HUES48 (cell line): ENCODE results near the gene PVALEF.

Experiments
- H3K27ac ChIP-seq: one replicate; pipeline ENCODE4 v1.7.0; 2013; ENCODE audit warnings: low read depth, low read length, inconsistent platforms
- H3K27me3 ChIP-seq: 2 replicates; pipeline ENCODE4 v1.6.1; 2013; ENCODE audit warnings: mild to moderate bottlenecking, low read length; ENCODE audit not compliant: control insufficient read depth, insufficient read depth
- H3K36me3 ChIP-seq: 2 replicates; pipeline ENCODE4 v1.6.1; 2013; ENCODE audit warnings: low read length; ENCODE audit not compliant: control insufficient read depth, insufficient read depth
- H3K4me1 ChIP-seq: 2 replicates; pipeline ENCODE4 v1.6.1; 2013; ENCODE audit warnings: mild to moderate bottlenecking, low read length; ENCODE audit not compliant: control insufficient read depth, insufficient read depth
- H3K4me3 ChIP-seq: 2 replicates; pipeline ENCODE4 v1.5.1; 2013; ENCODE audit warnings: mild to moderate bottlenecking, low read depth, low read length
- H3K9ac ChIP-seq: 2 replicates; pipeline ENCODE4 v1.6.1; 2013; ENCODE audit warnings: mild to moderate bottlenecking, low read depth, low read length, moderate library complexity
- H3K9me3 ChIP-seq: 2 replicates; pipeline ENCODE4 v1.6.1; 2013; ENCODE audit warnings: low read length; ENCODE audit not compliant: control insufficient read depth, insufficient read depth

PVALEF gene

DNA sequence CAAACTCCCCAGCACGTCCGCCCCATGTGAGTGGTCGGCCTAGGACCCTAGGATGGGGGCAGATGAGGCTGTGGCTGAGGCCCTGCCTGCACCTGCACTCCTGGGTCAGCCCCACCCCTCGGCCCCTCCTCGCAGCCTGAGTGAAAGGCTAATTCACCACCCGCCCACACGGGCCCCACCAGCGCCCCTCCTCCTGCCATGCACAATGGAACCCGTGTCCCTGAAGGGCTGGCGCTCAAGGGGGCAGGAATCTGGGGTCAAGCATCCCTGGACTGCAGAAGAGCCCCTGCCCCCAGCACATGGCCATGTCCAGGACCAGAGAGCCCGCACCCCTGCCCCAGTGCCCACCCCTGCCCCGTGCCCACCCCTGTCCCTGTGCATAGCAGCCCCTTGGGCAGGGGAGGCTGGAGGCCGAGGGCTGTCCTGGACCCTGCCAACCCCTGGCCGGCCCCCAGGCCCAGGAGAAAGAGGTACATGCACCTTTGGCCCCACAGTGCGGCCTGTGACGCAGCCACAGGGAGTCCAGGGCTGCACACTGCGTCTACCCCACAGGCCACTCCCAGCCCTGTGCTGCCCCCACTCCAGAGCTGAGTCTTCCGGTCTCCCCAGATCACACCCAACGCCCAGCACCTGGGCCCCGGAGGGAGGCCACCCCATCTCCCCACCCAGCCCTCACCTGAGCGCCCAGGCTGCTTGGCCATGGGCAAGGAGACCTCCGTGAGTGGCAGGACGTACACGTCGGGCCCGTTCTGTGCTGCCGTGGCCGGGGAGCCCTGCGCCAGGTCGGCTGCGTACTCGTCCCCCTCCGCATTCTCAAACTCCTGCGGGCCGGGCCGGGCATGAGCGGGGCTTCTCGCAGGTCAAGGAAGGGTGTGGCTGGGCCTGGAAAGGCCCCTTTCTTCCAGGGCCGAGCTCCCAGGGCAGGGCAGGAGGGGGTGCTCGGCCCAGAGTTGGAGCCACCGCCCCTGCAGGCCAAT, 34.6 kb upstream of the PVALEF start:
- Histone ChIP-seq H3K27me3 (no peaks in the 10 kb centered on the region), H3K36me3 (no peaks in the 10 kb centered on the region), H3K4me3 (no peak overlapping the region), H3K9ac (no peak overlapping the region), H3K9me3 (no peaks in the 10 kb centered on the region), H3K27ac (no peak overlapping the region), H3K4me1 (no peaks in the 10 kb centered on the region)

DNA sequence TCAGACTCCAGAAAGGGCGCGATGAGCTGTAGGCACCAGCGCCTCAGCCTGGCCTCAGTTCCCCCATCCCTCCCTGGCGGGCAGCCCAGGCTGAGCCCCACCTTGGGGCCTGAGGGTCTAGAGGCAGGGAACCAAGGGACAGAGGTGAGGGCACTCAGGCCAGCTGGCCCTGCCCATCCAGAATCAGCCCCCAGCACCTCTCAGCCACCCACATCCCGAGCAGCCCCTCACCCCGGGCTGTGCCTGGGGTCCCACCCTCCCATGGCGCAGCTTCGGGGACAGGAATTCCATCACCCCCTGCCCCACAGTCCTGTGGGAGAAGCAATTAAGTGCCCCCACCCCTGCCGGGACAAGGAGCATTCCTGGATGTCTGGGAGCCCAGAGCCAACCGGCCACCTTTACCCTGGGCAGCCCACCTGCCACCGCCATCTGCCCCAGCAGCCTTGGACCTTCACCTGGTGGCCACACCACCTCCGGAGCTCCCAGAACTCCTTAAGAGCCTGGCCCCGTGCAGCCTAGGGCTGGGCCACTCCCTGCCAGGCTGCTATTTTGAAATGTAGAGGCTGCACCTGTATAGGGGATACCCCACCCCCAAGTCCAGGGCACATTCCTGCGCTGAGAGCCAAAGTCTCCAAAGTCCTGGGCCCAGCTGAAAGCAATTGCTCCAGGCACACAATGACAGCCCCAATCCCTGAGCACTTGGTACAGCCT, 33.7 kb upstream of the PVALEF start:
- no peak overlapping the region for H3K4me3 ChIP-seq
- no peak overlapping the region for H3K9ac ChIP-seq
- no peaks in the 10 kb centered on the region for H3K4me1 ChIP-seq
- H3K36me3 ChIP-seq = no peaks in the 10 kb centered on the region
- no peaks in the 10 kb centered on the region for H3K9me3 ChIP-seq
- no peak overlapping the region for H3K27ac ChIP-seq
- H3K27me3 ChIP-seq = no peaks in the 10 kb centered on the region

DNA sequence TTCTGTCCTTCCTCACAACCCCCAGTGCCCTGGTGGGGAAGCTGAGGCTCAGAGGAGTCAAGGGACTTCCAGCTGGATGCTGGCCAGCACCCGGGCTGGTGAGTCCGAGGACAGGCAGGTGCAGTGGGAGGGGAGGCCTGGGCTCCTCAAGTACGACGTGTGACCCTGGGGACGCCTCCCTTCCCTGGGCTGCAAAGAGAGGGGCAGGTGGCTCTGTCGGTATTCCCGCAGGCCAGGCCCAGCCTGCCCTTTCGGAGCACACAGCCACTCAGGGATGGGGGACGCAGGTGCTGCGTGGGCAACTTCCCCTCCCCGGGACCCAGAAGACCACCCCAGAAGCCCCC, 33.1 kb upstream of the PVALEF start:
- Histone ChIP-seq H3K36me3 (no peaks in the 10 kb centered on the region), H3K4me3 (no peak overlapping the region), H3K9me3 (no peaks in the 10 kb centered on the region), H3K27me3 (no peaks in the 10 kb centered on the region), H3K4me1 (no peaks in the 10 kb centered on the region), H3K9ac (no peak overlapping the region), H3K27ac (no peak overlapping the region)

DNA sequence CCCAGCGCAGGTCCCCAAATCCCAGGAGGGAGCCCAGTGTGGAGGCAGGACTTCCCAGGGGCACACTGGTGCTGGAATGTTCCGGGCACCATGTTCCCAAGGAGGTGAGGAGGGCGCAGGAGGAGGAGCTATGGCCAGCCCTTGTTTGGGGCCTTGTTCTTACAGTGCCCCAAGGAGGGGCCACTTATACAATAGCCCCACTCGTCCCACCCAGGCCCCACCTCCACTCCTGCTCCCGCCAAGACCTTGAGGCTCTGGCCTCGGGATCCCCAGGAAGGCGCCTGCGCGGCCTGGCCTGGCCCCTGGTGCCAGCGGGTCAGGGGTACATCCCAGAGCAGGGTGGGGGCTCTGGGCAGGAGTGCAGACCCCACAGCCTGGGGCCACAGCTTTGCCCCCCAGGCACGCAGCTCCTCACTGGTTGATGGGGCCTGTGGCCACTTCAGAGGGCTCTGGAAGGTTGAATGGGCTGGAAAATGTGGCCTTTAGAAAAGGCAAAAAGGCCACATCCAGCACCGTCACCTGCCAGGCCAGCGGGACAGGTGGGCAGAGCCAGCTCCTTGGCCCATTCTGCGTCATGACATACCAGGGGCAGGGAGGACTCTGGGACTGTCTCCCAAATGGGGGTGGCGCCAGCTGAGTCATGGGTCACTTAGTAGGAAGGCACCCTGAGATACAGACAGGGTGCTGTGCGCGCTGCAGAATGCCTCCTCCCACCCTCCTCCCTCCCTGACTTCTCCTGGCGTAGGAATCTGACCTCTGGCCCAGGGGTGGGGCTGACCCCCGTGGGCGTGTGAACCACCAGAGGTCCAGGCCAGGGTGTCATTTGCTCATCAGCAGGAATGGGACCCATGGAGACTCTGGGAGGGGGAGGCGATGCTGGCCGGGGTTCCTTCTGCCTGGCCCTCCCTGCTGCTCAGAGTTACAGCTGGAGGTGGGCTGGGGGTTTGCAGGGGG, 32.3 kb upstream of the PVALEF start:
- Histone ChIP-seq H3K27ac (no peak overlapping the region), H3K36me3 (no peaks in the 10 kb centered on the region), H3K9ac (no peak overlapping the region), H3K4me1 (no peaks in the 10 kb centered on the region), H3K4me3 (no peak overlapping the region), H3K9me3 (no peaks in the 10 kb centered on the region), H3K27me3 (no peaks in the 10 kb centered on the region)

DNA sequence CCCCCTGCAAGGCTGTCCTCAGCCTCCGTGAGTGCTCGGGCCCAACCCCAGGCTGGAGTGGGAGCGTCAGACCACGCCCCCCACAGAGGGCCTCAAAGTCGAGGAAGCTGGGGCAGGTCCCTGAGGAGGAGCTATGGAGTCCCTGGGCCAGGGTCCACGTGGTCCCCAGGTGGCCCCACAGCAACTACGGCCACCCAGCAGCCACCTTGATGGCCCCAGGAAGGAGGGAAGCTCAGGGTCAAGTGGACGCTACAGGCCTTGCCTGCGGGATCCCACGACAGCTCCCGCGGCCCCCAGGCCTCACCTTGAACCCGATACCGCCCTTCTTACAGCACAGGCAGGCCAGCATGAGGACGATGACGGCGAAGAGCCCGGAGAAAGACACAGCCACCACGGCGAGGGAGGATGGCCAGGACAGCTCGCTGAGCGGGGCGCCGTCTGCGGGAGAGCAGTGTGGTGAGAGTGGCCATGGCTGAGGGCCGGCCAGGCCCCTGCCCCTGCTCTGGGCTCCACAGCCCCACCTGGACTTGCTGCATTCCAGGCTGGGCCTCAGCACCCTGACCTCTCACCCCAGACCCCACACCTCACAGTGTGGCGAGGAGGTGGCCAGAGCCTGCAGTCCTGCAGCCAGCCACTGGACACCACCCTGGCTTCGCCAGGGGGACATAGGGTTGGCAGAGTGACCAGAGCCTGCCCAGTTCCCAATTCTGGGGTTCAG, 31.1 kb upstream of the PVALEF start:
- H3K9me3 ChIP-seq = no peaks in the 10 kb centered on the region
- H3K27ac ChIP-seq = no peak overlapping the region
- H3K27me3 ChIP-seq = no peaks in the 10 kb centered on the region
- H3K4me1 ChIP-seq = no peaks in the 10 kb centered on the region
- H3K36me3 ChIP-seq = no peaks in the 10 kb centered on the region
- no peak overlapping the region for H3K9ac ChIP-seq
- no peak overlapping the region for H3K4me3 ChIP-seq

DNA sequence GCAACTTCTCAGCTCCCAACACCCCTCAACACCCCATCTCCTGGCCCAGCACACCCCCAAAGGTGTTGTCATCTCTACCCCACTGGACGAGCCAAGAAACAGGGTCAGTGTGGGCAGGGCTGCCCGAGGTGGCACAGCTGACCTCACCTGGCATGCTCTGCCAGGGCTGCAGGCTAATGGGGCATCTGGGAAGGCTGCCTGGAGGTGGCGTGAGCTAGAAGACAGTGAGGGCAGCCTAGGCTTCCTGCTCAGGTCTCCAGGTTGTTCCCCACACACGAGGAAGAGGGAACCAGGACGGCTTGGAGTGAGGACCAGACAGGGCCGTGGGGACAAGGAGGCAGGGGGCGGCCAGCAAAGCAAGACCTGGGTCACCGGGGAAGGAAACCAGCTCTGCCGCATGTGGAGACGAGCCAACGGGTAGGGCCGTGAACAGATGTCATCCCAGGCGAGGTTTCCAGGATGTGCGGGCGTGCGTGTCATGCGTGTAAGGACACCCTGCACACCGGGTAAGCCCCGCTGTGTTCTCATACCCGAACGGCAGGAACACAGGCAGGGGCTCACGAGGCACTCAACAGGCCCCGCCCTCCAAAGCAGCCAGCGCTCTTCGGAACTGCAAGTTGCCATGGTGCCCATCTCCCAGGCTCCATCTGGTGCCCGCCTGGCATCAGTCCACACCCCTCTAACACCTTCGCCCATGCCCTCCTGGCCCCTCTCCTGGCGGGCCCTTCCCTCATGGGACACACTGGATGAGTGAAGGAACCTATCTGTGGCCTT, 29.6 kb upstream of the PVALEF start:
- Histone ChIP-seq H3K36me3 (no peaks in the 10 kb centered on the region), H3K9me3 (no peaks in the 10 kb centered on the region), H3K27ac (no peak overlapping the region), H3K9ac (no peak overlapping the region), H3K4me1 (no peaks in the 10 kb centered on the region), H3K4me3 (no peak overlapping the region), H3K27me3 (no peaks in the 10 kb centered on the region)

DNA sequence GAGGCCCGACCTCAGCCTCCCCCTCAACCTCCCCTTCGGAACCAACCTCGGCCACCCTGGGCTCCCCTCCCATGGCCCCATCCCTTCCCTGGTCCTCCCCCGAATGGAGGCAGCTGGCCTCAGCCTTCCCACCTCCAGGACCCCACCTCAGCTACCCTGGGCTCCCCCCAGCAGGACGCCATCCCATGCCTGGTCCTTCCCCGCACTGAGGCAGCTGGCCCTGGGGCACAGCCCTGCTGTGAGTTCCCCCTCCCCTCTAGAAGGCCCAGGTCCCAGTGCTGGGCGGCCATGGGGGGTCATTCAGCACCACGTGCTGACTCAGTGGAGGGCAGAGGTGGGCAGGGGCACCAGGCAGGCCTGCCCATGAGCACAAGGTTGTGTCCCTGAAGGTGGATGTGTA, 28.9 kb upstream of the PVALEF start:
- H3K4me3 ChIP-seq = no peak overlapping the region

DNA sequence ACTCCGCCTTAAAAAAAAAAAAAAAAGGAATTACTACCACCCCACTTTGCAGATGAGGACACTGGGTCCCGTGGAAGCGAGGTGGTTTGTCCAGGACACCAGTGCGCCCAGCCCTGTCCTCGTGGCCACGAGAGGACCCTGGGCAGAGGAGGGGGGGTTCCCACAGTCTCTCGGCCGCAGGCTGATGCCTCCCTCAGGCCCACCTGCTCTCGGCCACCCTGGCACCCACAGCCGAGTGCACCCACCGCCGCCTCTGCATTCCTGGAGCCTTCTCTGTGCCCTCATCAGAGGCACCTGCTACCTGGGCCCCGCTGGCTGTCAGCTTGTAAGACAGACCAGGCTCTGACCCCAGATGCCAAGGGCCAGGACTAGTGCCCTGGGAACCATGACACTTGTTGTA, 28.1 kb upstream of the PVALEF start:
- no peak overlapping the region for H3K9ac ChIP-seq
- no peaks in the 10 kb centered on the region for H3K4me1 ChIP-seq

More for the DNA sequence above, 28.9 kb upstream of the PVALEF start:
- H3K27me3 ChIP-seq = no peaks in the 10 kb centered on the region
- H3K27ac ChIP-seq = no peak overlapping the region
- no peak overlapping the region for H3K9ac ChIP-seq
- H3K4me1 ChIP-seq = no peaks in the 10 kb centered on the region
- no peaks in the 10 kb centered on the region for H3K9me3 ChIP-seq
- H3K36me3 ChIP-seq = no peaks in the 10 kb centered on the region

DNA sequence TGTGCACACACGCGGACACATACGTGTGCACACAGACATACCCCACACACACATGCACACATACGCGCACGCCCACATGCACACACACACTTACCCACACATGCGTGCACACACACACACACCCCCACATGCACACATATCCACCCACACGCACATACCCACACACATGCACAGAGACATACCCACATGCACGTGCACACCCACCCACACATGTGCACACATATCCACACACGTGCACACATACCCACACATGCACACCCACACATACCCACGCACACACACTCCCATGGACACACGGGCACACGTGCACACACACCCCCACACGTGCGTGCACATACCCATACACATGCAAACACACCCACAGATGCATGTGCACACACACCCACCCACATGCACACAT, 27.2 kb upstream of the PVALEF start:
- Histone ChIP-seq H3K9me3 (no peaks in the 10 kb centered on the region), H3K27me3 (no peaks in the 10 kb centered on the region), H3K36me3 (no peaks in the 10 kb centered on the region), H3K4me3 (no peak overlapping the region), H3K27ac (no peak overlapping the region), H3K4me1 (no peaks in the 10 kb centered on the region), H3K9ac (no peak overlapping the region)

More for the DNA sequence above, 28.1 kb upstream of the PVALEF start:
- Histone ChIP-seq H3K9me3 (no peaks in the 10 kb centered on the region), H3K4me3 (no peak overlapping the region), H3K36me3 (no peaks in the 10 kb centered on the region), H3K27ac (no peak overlapping the region), H3K27me3 (no peaks in the 10 kb centered on the region)

DNA sequence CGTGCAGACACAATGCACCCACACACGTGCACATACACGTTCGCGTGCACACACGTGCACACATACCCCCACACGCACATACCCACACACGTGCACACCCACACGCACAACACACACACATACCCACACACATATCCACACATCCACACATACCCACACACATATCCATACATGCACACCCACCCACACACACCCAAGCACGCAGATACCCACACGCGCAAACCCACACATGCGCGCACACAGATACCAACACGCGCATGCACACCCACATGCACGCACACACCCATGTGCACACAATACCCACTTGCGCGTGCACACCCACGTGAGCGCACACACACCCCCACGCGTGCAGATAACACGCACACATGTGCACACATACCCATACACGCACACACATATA, 26.8 kb upstream of the PVALEF start:
- Histone ChIP-seq H3K9me3 (no peaks in the 10 kb centered on the region), H3K27ac (no peak overlapping the region), H3K4me3 (no peak overlapping the region), H3K27me3 (no peaks in the 10 kb centered on the region), H3K36me3 (no peaks in the 10 kb centered on the region), H3K9ac (no peak overlapping the region), H3K4me1 (no peaks in the 10 kb centered on the region)
